Hematopoietic multipotent progenitor cell treated with erythropoietin and hydrocortisone succinate and interleukin-3 and kit ligand, for 17 days (in vitro differentiated cells): Measurements from ENCODE around the gene NGF.

Source experiments
- DNase-seq: peaks from one replicate; pipeline ENCODE4 v3.0.0-alpha.2; 2015; ENCODE audit warnings: low spot score

NGF gene

DNA sequence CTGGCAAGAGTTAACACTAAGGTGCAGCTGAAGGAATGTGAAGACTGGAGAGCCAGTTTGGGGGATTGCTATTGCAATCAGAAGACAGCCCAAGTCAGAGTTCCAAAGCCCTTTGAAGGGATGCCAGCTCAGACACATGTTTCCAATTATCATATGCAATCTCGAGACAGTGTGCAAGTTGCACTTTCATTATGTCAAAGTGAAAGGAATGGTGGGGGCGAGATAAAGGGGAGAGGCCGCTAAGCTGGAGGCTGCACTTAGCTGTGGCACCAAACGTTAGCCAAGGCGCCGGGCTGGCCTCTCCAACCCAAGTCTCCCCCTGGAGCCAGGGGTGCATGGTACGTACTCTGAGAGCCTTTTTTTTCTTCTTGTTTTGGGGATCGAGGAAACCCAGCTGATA lies 58.0 kb downstream of the NGF start:
- no peak for DNase-seq

DNA sequence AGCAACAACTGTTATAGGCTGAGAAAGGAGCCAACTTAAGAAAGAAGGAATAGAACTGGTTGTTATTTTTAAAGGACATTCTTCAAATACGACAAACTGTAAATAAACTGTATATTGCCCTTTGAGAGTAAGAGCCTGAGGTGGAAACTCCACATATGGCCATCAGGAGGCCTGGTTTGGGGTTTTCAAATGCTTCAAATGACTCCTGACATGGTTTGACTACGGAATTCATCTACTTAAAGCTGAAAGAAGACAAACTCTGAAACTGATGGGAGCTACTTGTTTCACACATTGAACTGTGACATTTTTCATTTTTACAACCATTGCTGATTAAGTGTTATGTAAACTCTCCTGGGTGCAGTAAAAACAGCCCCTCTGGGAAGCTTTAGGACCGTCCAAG lies 59.8 kb downstream of the NGF start:
- no peak for DNase-seq

DNA sequence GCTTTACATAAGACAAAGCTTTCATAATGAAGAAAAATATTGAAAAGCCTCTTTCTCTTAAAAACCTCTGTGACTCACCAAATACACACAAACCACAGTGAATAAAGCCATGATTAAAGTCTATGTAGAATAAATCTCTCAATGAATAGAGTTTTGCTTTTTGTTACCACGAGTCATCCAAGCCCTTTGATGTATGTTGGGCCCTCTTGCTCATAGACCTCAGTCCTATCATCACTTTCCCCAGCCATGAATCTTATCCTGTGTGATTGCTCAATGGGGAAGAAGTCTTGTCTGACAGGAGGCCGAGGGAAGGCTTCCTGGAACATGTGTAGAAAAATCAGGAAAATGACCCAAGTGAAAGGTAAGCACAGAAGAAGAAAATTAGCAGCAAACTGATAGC lies 60.8 kb downstream of the NGF start:
- DNase-seq, result no peak

DNA sequence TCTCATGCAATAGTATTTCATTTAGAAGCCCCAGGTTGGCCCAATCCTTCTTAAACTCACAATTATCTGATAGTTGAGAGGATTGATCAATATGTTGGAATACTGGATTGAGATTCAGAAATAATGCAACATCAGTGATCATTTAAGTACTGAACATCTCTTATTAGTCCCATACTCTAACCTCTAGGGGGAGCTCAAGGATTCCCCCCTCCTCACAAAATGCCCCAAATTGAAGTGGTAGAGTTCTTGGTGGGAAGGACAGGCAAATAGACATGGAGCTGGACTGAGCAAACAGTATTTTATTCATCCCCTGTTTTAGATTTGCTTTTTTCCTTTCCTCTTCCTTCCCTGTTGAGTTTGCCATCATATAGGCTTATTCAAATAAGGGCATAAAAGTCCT lies 62.8 kb downstream of the NGF start:
- DNase-seq, result no peak

DNA sequence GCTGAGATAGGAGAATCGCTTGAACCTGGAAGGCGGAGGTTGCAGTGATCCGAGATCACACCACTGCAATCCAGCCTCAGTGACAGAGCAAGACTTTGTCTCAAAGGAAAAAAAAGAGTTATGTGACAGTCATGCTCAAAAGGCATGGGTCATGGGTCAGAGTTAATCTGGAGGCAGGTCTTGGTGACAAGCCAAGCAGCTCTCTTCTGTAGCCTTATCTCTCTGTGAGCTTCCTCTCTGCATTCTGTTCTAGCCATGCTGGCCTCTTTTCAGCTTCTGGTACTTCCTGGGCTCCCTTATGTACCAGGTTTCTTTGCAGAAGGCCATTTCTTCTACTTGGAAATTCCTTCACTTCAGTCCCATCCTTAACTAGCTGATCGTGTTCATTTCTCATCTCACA lies 63.6 kb downstream of the NGF start:
- DNase-seq, result no peak

DNA sequence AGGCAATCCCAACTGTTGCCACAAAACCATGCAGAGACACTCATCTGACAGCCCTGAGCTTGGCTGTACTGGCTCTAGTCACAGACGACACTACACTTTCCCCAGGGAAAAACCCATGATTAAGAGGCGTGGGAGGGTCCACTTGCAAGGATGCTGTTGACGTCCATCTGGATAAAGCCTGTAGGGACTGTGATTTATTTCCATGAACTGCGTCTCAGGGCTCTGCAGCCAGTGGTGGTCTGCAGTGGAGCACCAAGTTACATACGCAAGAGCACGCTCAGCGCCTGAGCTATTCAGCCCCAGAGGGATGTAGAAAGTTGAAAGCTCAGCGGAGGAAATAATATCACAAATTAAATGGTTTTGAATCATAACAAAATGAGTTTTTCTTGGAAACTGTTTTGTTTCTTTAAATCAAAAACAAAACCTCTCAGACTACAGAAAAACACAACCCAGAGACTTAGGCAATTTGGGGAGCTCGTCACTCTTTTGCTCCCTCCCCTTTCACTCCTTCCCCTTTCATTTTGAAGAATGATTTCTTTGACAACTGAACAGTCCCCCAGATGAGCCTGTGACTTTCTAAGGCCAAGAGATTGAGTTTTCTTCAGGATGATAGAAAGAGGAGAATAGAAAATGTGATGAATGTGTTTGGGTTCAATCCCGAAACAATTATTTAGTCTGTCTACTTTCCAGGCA lies 71.2 kb downstream of the NGF start:
- no peak for DNase-seq

DNA sequence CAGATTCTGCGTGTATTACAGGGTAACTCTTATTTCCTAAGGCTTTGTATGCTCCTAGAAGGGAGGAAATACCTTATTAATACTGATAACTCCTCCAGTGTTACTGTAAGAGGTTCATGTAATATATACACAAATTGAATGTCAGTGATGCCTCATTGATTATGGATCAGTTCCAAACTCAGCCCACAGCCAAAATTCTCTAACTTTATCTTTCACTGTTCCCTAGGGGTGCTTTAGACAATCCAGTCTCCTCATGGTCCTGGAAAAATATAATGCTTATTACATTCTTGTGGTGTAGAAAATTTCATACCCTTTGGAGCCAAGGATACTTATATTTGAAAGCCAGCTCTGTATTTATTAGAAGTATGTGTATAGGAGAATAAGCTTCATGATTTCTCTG lies 73.0 kb downstream of the NGF start:
- DNase-seq, result no peak

DNA sequence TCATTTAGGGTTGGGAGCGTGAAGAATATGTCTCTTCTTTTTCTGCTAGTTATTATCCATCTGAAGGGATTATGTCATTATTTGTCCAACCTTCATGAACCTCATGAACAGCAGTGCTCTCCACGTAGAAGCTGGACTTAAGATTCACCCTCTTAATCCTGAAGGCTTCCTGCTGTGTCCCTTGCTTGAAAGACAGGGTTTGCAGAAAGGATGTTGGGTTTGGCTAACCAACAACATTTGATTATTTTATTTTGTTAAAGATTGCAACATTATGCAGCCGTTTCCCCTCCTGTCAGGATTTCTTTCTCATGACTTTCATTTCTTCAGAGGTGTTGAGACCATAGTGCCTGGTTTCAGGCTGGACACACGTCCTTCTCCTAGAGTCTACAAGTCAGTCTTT lies 75.2 kb downstream of the NGF start:
- no peak for DNase-seq

DNA sequence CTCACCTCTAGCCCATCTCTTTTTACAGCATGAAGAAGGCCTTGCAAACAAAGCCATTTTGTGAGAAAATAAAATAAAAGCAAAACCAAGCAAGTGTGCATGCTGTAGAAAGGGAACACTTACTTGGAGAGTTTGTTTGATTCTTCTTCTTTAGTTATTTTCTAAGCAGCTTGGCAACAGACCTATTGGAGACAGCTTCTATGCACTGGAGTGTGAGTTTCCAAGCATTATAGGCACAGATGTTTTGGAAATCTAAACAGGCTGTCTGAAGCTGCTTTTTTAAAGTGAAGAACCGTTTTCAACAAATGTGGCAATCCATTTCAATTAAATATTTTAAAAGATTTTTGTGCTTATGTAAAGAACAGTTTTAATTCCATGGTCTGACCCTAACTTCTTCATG lies 76.6 kb downstream of the NGF start:
- DNase-seq, result no peak

DNA sequence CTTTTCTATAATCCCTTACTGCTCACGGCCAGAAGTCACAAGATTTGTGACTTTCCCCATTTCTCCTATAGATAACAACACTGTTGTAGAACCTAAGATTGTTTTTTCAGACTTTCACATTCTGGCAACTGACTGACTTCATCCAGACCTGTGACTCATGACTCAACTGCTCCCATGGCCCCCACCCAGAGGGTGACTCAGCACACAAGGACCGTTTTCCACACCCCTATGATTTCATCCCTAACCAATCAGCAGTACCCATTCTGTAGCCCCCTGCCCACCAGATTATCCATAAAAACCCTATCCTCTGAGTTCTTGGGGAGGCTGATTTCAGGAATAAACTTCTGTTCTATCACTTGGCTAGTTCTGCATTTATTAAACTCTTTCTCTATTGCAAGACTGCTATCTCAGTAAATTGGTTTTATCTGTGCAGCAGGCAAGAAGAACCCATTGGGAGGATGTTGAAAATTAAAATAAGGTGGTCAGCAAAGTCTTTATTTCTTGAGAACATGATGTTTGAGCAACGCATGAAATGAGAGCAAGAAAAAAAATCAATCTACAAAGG lies 79.7 kb downstream of the NGF start:
- DNase-seq, result no peak

DNA sequence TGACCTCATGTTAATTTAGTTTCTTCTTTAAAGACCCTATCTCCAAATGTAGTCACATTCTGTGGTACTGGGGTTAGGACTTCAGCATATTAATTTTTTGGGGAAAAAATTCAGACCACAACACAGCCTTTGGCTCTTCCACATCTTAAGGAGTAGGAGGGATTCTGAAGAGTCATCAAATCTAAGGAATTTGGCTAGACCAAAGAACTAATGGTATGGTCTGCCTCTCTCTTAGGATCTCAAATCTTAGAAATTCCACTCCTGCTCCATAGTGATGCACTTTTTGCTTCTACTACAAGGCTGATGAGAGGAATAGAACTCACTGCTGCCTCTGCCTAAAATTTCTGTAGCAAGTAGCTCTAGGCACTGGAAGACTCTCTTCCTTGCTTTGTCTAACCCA lies 80.5 kb downstream of the NGF start:
- DNase-seq, result no peak

DNA sequence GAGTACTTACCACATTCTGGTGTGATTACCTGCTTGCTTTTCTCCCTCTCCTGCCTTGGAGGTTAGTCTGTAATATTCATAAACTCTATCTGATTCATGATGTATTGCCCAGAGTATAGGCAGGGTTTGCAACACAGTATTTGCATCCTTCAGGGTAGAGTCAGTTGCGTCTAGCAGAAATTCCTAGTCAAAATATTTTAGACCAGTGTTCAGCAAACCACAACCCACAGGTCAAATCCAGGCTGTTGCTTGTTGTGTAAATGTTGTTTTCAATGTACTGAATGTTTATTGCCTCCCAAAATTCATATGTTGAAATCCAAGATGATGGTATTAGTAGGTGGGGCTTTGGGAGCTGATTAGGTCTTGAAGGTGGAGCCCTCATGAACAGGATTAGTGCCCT lies 82.9 kb downstream of the NGF start:
- no peak for DNase-seq

DNA sequence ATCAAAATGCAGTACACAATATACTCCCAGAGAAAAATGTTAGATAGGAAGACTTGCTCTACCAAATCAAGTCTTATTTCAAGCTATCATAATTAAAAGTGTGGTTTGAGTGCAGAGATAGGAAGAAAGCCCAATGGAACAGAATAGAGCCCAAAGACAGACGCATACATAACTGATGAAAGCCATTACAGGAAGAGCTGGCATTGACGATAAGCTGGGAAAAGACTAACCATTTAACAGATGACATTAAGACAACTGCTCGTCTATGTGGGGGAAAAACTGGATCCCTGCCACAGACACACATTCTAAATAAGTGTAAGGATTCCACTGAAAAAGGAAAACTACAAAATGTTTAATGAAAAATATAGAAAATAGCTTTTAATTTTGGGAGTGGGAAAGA lies 85.5 kb downstream of the NGF start:
- DNase-seq, result no peak

DNA sequence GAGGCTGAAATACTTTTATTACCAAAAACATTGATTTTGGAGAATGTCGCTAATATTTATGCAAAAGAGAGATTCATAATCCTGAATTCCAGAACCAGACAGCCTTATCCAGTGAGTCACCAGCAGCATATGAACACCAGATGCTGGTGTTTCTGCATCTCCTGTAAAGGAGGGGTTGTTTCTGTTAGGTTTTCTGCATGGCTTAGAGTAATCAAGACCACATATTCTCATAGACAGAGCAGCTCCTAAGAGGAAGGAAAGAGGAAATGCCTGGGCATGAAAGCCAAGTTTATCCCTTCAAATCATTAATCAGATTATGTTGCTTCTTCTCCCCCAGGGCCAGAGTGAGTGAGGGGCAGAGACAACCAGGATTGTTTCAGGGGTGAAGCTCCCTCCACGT lies 86.2 kb downstream of the NGF start:
- DNase-seq, result no peak

DNA sequence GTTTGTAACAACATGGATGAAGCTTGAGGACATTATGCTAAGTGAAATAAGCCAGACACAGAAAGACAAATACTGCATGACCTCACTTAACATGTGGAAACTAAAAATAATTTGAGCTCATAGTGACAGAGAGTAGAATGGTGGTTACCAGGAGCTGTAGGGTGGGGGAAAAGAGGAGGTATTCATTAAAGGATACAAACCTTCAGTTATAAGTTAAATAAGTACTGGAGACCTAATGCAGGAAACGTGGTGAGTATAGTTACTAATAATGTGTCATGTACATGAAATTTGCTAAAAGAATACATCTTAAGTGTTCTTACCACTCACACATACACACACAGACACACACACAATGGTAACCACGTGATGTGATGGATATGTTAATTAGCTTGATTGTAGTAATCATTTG lies 86.7 kb downstream of the NGF start:
- DNase-seq, result no peak

DNA sequence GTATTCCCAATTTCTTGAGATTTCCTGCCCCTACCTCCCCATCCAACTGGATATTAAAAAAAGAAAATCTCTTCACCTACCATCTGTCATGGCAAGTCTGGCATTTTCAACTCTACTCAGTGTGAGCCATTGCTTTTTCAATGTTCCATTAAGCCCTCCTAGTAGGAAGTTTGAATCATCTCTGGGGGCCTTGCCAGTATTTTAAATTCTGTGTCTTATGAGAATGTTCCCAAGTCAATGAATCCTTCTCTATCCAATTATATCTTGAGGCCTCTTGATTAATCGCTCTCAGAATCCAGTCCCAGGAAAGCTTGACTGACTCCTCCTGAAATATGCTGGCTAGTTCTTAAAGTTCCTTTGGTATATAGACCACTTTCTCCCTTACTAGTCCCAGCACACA lies 91.5 kb downstream of the NGF start:
- no peak for DNase-seq

DNA sequence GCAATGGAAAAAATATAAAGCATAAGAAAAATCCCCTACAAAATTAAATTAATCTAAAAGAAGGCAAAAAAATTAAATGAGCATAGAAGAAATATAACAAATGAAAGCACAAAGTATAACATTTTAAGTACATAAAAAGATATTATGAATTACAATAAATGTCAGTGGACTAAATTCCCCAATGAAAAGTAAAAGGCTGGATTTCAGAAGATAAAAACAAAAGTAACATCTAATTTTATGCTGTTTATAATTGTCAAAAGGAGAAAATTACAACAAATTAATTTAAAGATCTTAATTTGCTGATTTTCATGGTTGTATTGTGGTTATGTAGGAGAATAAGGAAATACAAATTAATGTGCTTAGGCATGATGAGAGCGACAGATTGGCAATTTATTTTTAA lies 92.8 kb downstream of the NGF start:
- no peak for DNase-seq

DNA sequence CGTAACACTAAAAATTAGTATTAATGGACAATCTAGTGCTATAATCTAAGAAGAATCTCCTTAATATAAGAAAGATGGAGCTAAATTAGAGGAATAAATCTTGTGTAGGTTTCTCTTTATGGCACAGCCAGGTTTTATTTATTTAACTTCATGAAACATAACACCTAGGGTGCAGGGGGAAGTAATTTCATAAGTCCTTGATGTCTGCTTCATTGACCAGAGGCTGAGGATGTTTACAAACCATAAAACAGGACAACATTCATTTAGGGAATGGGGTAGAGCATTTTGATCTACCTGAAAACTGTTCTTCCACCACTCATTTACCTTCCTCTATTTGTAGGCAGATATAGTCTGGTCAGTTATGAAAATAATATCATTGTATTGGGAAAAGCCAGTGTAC lies 95.5 kb downstream of the NGF start:
- DNase-seq, result no peak

DNA sequence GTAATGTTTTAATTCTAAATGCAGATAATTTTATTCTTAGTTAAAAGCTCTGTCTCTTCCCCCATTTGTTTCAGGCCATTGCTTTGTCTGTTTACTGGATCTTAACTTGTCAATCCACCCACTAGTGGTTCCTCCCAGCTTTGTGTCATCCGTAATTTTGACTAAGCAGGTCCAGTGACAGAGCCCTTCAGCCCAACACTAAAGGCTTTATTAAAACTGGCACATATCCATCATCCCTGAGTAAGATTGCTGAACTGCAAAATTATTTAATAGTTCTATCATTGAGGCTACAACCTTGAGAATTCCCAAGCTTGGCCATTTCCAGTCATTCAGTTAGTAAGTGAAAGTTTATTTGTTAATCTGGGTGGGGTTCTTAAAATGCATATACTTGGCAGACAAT lies 96.7 kb downstream of the NGF start:
- DNase-seq, result no peak

DNA sequence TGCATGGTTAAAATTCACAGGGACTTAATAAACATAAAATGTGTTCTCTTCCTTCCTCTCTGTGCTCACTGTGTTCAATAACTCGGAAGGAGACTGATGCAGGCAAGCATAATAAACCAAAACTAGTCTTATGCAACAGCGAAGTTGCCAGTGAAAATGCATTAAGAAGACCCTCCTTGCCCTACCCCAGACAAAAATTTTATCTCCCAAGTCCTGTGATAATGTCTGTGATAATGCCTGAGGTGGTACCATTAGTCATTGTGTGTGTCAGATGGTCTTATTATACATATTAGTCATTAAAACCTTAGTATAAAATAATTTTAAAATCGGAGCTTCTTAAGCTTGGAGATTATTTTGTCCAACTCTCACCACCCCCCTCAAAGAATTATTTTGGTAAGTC lies 97.8 kb downstream of the NGF start:
- DNase-seq, result no peak

DNA sequence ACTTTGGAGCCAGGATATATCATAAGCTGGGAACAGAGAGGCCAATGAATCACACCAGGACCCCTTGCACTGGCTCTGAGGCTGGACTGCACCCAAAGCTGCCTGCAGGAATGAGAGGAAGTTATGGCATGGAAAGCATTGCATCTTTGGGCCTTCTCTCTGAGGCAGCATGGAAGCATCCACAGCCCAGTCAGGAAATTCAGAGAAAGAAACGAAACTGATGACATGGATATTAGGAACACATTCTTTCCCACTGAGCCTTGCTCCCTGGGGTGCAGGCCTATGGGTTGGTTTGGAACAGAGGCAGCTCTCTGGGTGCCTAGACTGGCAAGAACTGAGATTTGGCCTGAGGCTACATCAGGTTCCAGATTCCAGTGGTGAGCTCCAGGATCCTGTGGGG lies 98.6 kb downstream of the NGF start:
- DNase-seq, result no peak

DNA sequence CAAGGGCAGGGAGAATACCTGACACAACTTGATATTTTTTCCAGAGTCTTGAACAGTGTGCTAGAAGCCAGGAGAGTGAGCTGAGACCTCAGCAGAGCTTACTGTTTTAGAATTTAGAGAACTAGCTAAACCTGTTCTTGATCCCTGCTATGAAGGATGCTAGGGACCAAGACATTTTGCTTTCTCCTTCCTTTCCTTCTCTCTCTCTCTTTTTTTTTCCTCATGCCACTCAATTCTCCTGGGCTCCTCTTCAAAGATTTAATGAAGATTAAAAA lies 99.0 kb downstream of the NGF start:
- no peak for DNase-seq

DNA sequence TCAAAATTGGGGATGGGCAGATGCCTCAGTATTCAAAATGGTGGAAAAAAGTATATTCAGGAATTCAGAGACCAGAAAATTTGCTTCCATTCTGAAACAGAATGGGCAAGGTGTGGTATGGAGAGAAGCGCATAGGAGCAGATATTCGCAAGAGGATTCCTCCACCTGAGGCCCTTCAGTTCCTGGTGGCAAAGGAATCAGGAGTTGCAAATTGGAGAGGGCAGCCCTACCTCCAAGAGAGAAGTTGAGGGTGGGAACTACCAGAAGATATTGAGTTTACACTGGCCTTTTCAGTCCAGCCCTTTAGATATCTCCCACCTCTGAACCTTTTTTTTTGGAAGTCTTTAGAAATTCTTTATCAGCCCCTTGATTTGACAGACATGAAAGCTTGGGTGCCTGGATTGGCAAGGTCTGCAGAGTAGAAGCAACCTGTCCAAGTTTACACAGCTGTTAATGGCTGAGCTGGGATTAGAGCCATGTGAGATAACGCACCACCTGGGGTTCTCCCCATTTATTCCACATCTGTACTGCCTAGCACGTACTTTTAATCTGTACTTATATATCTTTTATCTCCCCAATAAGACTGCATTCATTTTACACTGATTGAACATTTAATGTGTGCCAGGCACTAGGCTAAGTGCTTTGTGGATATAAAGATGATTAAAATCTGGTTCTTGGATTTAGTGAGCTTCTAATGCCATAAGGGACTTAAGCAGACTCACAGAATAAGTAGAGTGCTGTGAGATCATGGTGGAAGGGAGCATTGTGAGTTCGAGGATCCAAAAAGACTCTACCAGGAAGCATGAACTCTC lies 99.5 kb downstream of the NGF start:
- no peak for DNase-seq

DNA sequence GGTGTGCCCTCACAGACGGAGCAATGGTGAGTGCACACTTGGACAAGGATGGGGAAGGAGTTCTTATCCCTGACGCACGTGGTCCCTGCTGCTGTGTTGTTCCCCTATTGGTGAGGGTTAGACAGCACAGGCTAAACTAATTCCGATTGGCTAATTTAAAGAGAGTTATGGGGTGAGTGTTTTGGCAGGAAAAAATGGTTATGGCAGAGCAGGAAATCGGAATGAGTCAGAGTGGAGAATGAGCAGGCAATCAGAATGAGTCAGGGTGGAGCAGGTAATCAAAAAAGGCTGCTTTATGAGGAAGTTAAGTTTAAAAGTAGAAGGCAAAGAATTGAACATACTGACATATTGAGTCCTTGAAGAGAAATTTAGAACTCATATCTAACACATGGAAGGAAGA lies 100.5 kb downstream of the NGF start:
- no peak for DNase-seq
